ENCODE measurements around the gene PCDHGA7.

GRCh38 chr5:141360685-141361084 is 21.9 kb upstream of the PCDHGA7 start:
- TF ChIP-seq CTCF (IDR thresholded peaks at IDR 0.05) (no peak), POLR2AphosphoS5 (IDR thresholded peaks at IDR 0.05) (no peak)
